ENCODE results near the gene SRSF3. TPM values are rescaled to one million over a fixed set of nuclear protein-coding genes. Genes with fewer than 3 reads are reported as not detected.

Gene SRSF3
- total RNA-seq, 1 donor from 2014 or later = 455 TPM

DNA sequence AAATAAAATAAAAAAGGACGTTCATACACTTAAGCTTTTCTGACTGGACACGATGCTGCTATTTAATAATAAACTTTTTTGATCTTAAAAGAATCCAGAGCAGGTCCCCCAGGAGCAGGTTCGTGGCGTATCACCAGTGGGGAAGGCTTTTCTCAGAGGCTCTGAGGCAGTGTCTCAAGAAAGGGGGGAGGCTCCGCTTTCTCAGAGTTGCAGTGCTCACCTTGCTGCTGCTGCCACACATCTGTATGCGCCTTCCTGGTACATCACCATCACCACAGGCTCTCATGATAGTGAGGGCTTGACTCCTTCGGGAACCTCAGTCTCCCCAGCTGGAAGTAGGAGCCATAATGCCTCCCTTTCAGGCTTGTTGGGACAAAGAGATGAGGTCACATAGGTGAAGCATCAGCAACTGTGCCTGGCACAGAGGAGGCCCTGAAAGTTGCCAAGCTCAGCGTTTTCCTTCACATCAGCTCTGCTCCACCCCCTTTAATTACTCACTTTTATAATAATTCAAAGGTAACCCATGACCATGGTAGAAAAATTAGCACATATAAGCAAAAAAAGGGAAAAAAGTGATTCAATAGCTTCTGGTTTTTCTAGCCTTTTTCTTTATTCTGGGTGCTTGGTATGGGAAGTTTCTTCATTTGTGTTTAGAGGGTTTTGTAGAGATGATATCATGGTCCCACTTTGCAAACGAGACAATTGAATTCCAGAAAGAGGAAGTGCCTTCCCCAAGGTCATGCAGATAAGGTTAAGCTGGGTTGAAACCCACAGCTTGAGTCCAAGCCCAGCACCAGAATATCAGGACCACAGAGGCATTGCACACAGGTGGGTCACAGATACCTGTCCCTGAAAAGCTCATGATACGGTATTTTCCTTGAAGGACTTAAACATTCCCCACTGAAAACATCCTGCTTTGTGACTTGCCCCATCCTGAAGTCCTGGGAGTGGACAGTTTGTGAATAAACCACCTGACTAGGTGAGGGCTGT is 24.5 kb downstream of the SRSF3 start:
- DNase-seq (ENCODE audit: extremely low spot score, unreplicated experiment) = no peak
- TF ChIP-seq, protein P1, sequence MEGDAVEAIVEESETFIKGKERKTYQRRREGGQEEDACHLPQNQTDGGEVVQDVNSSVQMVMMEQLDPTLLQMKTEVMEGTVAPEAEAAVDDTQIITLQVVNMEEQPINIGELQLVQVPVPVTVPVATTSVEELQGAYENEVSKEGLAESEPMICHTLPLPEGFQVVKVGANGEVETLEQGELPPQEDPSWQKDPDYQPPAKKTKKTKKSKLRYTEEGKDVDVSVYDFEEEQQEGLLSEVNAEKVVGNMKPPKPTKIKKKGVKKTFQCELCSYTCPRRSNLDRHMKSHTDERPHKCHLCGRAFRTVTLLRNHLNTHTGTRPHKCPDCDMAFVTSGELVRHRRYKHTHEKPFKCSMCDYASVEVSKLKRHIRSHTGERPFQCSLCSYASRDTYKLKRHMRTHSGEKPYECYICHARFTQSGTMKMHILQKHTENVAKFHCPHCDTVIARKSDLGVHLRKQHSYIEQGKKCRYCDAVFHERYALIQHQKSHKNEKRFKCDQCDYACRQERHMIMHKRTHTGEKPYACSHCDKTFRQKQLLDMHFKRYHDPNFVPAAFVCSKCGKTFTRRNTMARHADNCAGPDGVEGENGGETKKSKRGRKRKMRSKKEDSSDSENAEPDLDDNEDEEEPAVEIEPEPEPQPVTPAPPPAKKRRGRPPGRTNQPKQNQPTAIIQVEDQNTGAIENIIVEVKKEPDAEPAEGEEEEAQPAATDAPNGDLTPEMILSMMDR (conservative IDR thresholded peaks at IDR 0.05) = no peak
- Mint-ChIP-seq H3K9me3 (no peaks in the 10 kb centered on the region), H3K27ac (no peak overlapping the region), H3K4me3 (no peak overlapping the region), H3K27me3 (no peaks in the 10 kb centered on the region), H3K36me3 (no peaks in the 10 kb centered on the region), H3K4me1 (ENCODE audit: unreplicated experiment) (peaks cover 5% of the 10 kb centered on the region)

DNA sequence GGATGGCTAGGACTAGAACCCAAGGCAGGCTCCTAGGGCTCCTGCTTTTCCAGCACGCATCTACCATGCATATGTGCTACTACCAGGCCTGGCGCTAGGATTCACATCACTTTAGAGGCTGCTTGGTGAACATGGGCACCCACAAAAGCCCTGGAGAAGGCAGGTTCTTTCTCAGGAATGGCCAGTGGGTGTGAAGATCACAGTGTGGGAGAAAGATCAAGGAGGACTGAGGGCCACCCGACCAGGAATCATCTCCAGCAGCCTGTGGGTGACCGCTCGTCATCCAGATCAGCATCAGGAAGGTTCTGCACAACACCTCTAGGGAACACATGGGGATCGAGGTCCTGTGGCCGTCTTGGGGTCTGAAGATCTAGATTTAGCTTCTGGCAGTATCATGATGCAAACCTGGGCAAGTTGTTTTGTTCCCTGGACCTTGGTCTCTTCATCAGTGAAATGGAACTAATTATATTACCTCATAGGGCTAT is 27.3 kb downstream of the SRSF3 start:
- no peak for DNase-seq (ENCODE audit: extremely low spot score, unreplicated experiment)
- H3K27ac Mint-ChIP-seq = no peak overlapping the region
- no peak overlapping the region for H3K4me3 Mint-ChIP-seq
- H3K9me3 Mint-ChIP-seq = no peaks in the 10 kb centered on the region
- peaks cover 20% of the 10 kb centered on the region for H3K4me1 Mint-ChIP-seq (ENCODE audit: unreplicated experiment)
- H3K36me3 Mint-ChIP-seq = no peaks in the 10 kb centered on the region
- TF ChIP-seq, protein P1 (conservative IDR thresholded peaks at IDR 0.05) = no peak
- H3K27me3 Mint-ChIP-seq = peaks cover 3% of the 10 kb centered on the region

DNA sequence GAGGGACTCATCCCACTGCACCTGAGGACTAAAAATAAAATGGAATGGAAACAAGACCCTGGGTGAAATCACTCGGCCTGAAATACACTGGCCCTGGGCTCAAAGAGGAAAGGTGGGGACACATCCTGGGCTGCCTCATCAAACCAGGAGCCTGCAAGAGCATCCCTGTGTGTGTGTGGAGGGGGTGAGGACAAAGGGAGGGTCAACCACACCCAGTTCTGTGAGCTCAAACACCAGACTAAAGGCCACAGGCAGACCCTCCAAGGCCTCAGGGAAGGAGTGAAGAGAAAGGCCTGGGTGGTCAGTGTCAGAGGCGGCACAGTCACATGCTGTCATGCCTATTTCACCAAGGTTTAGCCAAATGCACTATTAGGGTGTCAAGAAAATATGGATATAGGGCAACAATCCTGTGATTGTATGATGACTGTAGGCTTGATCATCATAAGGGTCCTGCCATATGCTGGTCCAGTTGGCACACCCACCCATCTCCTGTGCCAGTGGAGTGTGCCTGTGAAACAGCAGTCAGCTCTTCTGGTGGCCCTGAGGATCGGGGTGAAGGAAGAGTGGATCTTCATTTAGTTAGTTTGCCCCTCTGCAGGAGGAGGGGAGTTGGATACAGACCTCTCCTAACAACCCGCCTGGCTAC is 28.9 kb downstream of the SRSF3 start:
- no peak for DNase-seq (ENCODE audit: extremely low spot score, unreplicated experiment)
- H3K27ac Mint-ChIP-seq = peak overlapping the region; percentile 54
- no peaks in the 10 kb centered on the region for H3K36me3 Mint-ChIP-seq
- H3K9me3 Mint-ChIP-seq = no peaks in the 10 kb centered on the region
- TF ChIP-seq, protein P1 (conservative IDR thresholded peaks at IDR 0.05) = no peak
- peaks cover 30% of the 10 kb centered on the region for H3K4me1 Mint-ChIP-seq (ENCODE audit: unreplicated experiment)
- H3K27me3 Mint-ChIP-seq = peaks cover 3% of the 10 kb centered on the region
- no peak overlapping the region for H3K4me3 Mint-ChIP-seq

DNA sequence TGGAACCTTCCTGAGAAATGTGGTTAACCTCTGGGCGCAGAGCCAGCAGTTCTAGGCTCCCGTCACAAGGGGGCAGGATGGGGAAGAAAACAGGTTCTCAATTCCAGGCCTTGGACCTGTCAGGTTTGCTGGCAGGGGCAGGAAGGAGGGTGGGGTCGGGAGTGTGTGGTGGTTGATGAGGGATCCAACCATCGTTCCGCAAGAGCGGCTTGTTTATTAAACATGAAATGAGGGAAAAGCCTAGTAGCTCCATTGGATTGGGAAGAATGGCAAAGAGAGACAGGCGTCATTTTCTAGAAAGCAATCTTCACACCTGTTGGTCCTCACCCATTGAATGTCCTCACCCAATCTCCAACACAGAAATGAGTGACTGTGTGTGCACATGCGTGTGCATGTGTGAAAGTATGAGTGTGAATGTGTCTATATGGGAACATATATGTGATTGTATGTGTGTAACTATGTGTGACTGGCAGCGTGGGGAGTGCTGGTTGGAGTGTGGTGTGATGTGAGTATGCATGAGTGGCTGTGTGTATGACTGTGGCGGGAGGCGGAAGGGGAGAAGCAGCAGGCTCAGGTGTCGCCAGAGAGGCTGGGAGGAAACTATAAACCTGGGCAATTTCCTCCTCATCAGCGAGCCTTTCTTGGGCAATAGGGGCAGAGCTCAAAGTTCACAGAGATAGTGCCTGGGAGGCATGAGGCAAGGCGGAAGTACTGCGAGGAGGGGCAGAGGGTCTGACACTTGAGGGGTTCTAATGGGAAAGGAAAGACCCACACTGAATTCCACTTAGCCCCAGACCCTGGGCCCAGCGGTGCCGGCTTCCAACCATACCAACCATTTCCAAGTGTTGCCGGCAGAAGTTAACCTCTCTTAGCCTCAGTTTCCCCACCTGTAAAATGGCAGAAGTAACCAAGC is 29.6 kb downstream of the SRSF3 start:
- Mint-ChIP-seq H3K36me3 (no peaks in the 10 kb centered on the region), H3K4me3 (no peak overlapping the region), H3K9me3 (no peaks in the 10 kb centered on the region), H3K27me3 (peaks cover 3% of the 10 kb centered on the region), H3K4me1 (ENCODE audit: unreplicated experiment) (peaks cover 30% of the 10 kb centered on the region), H3K27ac (peak overlapping the region; percentile 54)
- peak; percentile 83 for DNase-seq (ENCODE audit: extremely low spot score, unreplicated experiment)
- TF ChIP-seq, protein P1 (conservative IDR thresholded peaks at IDR 0.05) = peak; percentile 93

Data from type B pancreatic cell (in vitro differentiated cells).